G401 (cell line): Measurements from ENCODE around the gene CRBN. TPM values are rescaled to one million over a fixed set of nuclear protein-coding genes. Genes with fewer than 3 reads are reported as not detected.

ENCODE experiments used
- DNase-seq: peaks from one replicate; pipeline ENCODE4 v3.0.0-alpha.2; 2015; ENCODE audit warnings: low spot score
- in situ Hi-C: cut with HindIII; loops from 2 replicates; pipeline ENCODE4 v1.10.0; 2016; ENCODE audit warnings: low sequenced_read_pairs, mixed read lengths
- total RNA-seq: library from RNA; depleted of rRNA; stranded (reverse); fragments of >200 nt; shearing (Covaris generic); gene quantifications from 2 replicates; pipeline ENCODE4 v1.2.3, GENCODE V29; 2014; rRNA removed

CRBN gene
- 39.4 and 40.0 TPM in 2 replicates for total RNA-seq

GRCh38 chr3:3179407-3180094 lies at the start of gene CRBN:
CRBN (minus strand) TSS chr3:3179691; CDS start chr3:3179687, 4 bp downstream.
- peak; percentile 89 for DNase-seq
- in situ Hi-C loops, result no loop called here

DNA sequence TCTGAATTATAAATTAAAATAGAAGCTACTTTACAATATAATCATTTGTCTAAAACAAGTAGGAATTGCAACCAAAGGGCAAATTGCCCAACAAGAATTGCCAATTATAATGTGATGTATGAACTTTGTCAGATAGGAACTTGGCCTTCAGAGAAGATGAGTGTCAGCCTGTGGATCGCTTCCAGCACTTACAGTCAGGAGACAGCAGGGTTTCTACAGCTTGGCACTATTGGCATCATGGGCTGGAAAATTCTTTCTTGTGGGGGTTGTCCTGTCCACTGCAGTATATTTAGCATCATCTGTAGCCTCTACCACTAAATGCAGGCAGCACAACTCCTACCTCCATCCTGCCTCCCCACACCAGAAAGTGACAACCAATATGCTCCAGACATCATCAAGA lies 48.1 kb upstream of the CRBN start:
- DNase-seq, result no peak
- in situ Hi-C loops, result no loop called here

DNA sequence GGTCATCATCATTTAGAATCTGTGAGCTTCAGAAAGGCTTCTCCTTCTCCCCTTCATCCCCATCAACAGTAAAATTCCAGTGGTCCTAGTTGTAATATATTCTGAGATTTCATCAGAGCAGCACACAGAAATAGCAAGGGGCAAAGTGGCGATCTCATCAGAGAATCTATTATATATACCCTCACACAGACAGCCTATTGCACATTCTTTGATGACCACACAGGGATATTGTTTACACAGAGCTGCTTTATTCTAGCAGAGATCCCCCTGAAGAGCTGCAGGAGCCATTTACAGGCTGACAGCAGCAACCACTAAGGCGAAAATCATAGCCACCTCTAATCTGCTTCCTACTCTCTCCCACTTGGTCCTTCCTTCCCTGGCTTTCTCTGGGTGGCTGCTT lies 42.0 kb upstream of the CRBN start:
- no peak for DNase-seq
- in situ Hi-C loops, result no loop called here

GRCh38 chr3:3216401-3216800 lies 36.9 kb upstream of the CRBN start:
- no peak for DNase-seq
- in situ Hi-C loops, result no loop called here

DNA sequence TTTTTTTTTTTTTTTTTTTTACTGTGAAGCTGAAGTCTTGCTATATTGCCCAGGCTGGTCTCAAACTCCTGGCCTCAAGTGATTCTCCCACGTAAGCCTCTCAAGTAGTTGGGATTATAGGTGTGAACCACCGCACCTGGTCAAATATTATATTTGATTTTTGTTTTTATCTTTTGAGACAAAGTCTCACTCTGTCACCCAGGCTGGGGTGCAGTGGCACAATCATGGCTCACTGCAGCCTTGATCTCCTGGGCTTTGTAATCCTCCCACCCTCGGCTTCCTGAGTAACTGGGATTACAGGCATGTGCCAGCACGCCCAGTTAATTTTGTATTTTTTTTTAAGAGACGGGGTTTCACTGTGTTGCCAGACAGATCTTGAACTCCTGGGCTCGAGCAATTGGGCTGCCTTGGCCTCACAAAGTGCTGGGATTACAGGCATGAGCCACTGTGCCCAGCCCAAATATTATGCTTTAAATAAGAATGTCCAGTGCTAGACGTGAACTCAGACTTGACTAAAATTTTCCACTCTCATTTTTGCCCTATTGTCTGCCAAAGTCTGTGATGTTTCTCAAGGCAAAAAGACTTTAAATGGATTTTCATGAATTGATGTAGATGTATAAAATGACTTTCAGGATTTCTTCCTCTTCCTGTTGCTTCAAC lies 33.4 kb upstream of the CRBN start:
- in situ Hi-C loops, result no loop called here
- DNase-seq, result no peak

DNA sequence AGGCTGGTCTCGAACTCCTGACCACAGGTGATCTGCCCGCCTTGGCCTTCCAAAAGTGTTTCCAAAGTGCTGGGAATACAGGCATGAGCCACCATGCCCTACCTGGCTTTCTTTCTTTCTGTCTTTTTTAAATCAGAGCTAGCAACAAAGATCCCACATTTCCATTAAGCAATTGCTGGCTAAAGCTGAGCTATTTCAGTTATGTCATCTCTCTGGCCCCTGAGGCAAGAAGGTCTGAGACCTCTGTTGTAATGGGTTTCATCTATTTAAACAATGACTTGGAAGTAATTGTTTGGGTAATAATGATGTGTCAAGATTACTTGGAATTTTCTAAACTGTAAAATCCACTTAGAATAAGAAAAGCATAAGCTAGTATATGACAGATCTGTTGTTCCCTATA lies 30.2 kb upstream of the CRBN start:
- in situ Hi-C loops, result no loop called here
- DNase-seq, result no peak

DNA sequence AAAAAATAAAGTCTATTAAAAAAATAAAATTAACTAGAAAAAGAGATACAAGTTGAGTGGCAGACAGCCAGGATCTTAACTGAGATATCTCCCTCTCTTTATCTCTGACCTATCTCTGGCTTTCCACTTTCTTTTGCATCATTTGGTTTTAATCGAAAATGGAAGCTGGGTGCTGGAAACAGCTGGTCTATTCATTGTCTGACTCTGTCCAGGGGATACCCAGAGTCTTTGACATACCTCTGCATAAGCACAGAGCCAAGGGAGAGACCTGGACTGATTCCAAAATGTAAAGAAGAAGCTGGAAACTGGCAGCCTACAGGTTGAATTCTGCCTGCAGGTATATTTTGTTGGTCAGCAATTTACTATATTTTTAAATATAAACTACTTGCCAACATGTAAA lies 29.6 kb upstream of the CRBN start:
- in situ Hi-C loops, result no loop called here
- no peak for DNase-seq

DNA sequence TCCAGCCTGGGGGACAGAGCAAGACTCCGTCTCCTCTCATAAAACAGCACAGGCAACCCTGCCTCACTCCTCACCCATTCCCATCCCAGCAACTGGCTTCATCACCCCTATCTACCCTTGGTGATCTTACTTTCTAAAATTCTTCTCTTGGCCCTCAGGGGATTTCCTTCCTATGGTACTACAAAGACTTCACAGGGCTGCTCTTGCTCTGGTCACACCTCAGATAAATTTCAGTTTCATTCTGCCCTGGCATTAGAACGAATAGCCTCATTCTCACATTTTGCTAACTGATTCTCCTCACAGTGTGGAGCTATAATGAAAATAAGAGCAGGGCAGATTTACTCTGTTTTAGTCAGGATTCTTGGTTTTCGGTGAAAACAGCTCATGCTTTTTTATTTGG lies 22.1 kb upstream of the CRBN start:
- in situ Hi-C loops, result no loop called here
- DNase-seq, result no peak

DNA sequence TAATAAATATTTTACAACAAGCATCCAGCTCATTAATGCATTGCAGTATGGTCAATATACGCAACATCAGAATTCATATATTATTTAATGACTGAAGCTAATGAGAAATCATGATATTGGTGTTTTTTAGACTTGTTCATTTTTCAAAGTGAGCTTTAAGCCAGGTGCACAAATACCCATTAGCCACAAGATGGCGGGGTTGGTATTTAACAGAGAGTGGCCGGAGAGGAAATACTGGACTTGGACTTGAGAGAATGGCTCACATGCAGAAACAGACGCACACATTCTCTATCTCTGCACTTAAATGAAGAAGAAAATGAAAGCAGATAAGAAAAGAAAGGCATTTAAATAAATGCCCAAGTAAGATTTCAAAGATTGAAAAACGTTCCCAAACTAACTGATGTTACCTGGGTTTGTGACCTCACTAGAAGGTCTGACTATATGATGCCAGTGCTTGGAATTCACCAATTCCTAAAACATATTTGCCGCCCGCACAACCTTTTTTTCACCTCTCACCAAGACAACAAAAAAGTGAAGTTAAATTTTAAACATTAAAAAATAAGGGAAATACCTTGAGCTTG lies 21.2 kb upstream of the CRBN start:
- in situ Hi-C loops, result no loop called here
- peak; percentile 81 for DNase-seq

DNA sequence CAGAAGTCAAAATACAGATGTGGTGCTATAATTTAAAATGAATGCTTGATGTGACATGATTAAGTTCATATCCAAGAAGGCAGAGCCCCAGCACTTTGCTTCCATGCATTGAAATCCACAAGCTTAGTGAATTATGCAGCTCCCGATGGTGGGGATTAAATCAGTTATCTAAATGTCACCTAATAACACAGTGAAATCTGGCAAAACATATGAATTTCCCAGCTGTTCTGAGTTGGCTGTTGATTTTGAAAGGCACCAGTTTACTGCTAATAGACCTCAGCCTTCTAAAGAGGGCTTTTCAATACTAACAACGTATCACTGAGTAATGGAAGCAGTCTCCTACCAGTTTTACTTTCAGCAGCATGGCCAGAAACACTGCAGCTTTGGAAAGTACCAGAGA lies 19.8 kb upstream of the CRBN start:
- in situ Hi-C loops, result no loop called here
- no peak for DNase-seq

DNA sequence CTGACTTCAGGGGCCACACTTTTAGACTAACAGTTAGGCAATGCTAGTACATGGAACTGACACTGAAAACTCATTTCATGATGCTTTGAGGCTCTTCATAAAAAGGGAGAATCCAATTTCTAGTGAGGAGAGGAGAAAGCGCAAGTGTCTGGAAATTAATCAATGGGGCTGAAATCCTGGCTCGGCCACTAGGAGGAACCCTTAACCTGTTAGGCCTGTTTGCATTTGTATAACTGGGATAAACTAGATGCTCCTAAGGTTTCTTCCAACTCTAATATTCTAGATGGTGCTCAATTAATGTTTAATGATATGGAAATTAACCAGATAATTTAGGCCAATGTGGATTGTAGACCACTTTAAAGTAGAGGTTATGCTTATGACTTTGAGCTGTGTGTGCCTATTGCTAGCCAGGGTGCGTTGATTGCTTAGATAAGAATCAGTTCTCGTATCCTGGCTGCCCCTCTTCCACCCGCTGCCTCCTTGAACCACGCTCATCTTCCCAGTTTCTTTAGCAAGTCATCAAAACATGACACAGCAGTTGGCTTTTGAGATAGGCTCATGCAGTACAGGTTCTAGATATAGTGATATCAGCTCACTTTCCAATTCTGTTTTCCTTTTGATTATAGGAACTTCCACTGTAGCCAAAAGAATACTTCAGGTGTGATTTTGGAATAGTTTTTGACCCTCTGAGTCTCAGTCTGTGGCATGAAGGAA lies 16.8 kb upstream of the CRBN start:
- DNase-seq, result no peak
- in situ Hi-C loops, result no loop called here

DNA sequence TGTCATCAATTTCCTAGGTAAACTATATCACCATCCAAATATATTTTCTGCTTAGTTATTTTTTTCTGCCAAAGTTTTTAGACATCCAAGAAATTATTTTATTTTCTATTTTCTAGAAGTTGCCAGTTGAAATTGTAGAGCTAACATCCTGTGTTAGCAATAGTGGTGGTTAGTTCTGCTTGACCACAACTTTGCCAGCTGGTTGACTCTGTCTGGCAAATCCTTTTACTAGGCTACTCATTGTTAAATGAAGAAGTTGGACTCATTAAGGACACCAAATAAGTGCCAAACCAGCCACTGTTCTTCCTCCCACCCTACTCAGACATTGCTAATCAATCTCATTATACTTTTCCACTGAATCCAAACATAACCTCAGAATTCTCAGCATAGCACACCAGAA lies 15.4 kb upstream of the CRBN start:
- in situ Hi-C loops, result no loop called here
- DNase-seq, result no peak

DNA sequence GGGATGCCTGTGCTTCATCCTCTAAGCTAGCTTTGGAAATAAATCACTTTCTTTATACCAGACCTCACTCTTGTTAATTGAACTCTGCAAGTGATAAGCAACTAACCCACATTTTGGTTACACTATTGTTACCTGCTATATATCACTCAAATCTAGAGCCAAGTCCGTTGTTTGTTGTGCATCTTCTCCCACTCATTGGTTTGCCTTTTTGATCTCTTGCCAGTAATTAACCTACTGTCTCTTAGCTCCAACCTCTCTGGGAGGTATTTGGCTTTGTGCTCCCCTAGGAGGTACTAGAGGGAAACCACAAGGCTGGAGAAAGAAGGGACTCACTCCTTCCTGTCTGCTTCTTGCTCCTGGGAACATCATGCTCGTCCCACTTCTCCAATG lies 12.8 kb upstream of the CRBN start:
- in situ Hi-C loops, result no loop called here

DNA sequence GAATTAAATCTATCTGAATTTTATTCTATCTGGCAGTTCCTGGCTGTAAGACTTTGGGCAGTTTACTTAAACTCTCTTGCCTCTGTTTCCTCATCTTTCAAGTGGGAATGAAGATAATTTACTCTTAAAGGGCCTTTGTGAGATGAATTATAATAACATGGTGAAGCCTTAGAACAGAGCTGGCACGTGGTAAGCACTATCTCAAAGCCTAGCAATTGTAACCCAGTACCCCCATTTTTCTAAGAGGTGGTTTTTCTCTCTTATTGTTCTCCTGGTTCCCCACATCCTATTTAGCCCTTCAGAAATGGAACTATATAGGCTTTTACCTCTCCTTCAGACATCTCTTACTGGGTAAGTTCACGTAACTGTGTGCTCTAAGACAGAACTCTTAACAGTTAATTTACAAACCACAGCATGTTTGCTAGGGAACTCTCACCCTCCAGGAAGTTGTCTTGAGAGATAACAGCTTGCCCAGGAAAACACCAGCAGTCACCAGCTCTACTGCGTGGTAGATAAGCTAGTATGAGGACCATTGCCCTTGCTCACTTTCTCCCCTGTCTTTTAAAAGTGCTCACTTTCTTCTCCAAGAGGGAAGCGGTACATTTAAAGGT lies 12.3 kb upstream of the CRBN start:
- no peak for DNase-seq
- in situ Hi-C loops, result no loop called here

More for the DNA sequence above, 12.8 kb upstream of the CRBN start:
- DNase-seq, result no peak

DNA sequence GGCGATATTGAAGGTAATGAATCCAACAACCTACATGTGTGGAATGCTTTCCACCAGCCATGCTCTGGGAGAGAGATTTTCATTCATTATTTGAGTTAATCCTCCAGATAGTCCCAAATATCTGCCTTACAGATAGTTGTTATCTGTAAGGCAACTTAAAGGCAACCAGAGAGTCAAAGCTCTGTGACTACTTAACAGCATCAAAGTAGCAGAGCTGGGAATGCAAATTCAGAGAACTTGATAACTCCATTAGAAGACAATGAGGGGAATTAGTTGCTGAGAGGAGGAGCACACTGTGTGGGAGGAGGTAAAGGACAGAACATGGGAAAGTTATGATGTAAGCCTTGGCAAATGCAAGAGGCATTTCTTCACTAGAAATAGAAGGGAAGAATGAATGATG lies 10.5 kb upstream of the CRBN start:
- in situ Hi-C loops, result no loop called here
- no peak for DNase-seq

- in situ Hi-C loops, result no loop called here
- DNase-seq, result no peak
Observed at GRCh38 chr3:3189102-3189727, 9.7 kb upstream of the CRBN start.

DNA sequence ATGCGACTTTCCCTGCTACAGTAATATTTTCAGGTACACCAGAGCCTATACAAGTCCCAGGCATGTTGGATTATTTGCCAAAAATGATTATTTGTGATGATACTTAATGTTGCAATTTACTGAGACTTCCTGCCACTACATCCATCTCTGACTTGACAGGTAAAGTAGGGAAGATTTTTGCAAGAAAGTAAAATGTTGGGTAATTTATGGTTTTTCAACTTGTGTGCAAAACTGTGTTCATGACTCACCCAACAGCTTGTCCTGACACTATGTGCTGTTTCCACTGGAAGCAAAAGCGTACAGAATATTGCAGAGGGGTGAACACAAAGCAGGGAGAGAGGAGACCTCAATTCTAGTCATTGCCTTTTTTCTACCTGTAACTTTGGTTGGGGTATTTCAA lies 5.4 kb upstream of the CRBN start:
- DNase-seq, result no peak
- in situ Hi-C loops, result no loop called here

DNA sequence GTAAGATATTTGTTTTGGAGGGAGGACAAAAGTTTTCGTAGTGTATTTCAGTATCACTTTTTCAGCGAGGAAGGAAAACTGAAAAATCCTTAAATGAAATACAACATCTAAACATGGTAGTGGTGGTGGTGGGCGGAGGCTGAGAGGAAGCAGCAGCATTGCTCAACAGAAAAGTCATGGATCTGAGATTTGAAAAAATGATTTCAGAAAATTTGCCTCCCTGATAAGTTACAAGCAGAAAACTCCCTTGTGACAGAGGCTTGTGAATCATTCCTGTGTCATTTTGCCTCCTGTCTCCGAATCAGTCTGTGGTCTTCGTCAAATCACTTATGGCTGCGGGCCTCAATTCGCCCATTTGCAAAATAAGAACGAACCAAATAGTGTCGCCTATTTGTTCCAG lies 965 bp upstream of the CRBN start:
- no peak for DNase-seq
- in situ Hi-C loops, result no loop called here
